Midbrain (tissue), 1 donor: ENCODE measurements around the gene OPCML.

Experiments used
- DNase-seq: peaks from one replicate; lab custom pipeline; 2025; lab: John Stamatoyannopoulos, UW

OPCML gene

GRCh38 chr11:132721526-132721925, 810.8 kb downstream of the OPCML start:
- no peak for DNase-seq

- DNase-seq: no peak
Measured at GRCh38 chr11:132719684-132720083, 812.6 kb downstream of the OPCML start.

- DNase-seq: no peak
Measured at GRCh38 chr11:132718711-132719671, 813.3 kb downstream of the OPCML start.

GRCh38 chr11:132717824-132718223, 814.5 kb downstream of the OPCML start:
- DNase-seq: no peak

- DNase-seq: no peak
Measured at GRCh38 chr11:132716037-132716436, 816.3 kb downstream of the OPCML start.

DNA sequence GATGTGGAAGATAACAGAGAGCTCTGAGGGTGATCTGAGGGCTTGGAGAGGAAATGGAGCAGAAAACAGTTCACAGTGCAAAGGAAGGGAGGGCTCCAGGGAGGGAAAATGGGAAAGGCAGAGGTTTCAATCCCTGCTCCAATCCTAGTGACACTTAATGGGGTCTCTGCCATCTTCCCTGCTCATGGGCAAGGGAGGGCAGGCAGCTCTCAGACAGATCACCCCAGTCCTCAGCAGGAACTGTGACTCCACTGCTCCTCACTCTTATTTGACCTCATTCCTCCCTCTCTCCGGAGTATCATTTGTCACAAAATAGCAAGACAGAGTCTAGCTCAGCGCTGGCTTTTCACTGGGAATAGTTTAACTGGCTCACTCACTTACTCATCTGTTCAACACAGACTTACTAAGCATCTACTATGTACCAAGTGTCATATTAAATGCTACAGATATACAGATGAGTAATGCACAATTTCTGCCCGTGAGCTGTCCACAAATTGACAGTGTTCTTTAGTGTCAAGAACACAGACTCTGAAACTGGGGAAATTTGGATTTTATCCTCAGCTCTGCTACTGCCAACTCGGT, 817.4 kb downstream of the OPCML start:
- no peak for DNase-seq

GRCh38 chr11:132712466-132712865, 819.8 kb downstream of the OPCML start:
- no peak for DNase-seq

- DNase-seq: no peak
Measured at GRCh38 chr11:132704781-132705375, 827.4 kb downstream of the OPCML start.

GRCh38 chr11:132692891-132693290, 839.4 kb downstream of the OPCML start:
- no peak for DNase-seq

DNA sequence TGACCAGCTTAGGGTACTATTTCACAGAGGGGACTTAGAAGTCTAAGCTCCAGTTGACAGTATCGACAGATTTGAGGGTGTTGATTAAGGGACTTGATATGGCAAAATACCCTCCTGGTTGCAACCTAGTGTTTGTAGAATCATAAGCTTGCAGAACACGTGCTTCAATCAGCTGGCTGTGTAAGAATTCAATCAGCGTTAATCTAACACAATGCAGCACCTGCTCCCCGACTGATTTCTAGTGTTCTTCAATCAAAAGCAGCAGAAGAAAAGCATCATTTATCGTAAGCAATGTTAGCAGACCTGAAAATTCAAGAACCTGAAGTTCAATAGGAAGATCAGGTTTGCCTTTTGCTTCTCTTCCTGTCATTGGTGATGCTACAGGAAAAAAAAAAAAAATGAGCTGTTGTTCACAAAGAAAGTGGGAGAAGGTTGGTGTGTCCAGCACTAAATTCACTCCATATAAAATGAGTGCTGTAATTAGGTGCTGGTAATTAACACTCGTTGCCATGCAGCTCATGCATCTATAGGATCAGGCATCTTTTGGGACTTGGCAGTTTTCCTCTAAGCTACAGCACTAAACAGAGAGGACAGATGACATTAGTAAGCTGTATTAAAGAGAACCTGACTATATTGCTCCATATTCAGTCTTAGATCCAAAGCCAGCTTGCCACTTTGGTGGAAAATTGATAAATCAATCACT, 840.3 kb downstream of the OPCML start:
- no peak for DNase-seq

- DNase-seq: no peak
Measured at GRCh38 chr11:132686886-132687285, 845.4 kb downstream of the OPCML start.

- no peak for DNase-seq
Measured at GRCh38 chr11:132685174-132685611, 847.1 kb downstream of the OPCML start.

DNA sequence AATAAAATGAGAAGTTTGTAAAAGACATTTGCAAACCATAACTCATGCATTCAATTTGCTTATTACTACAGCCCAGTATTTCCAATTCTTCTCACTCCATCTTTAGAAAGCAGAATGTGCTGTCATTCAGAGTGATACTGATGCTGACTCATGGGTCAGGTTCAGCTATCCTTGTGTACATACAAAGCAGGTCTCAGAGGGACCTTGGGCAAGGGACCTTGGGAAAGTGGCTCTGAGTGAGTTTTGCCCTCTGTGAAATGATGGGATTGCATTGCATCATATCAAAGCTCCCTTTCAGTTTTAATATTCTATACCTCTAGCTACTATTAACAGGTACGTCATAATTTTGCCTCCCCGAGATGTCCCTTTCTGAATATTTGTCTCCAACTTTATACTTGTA, 848.7 kb downstream of the OPCML start:
- no peak for DNase-seq

DNA sequence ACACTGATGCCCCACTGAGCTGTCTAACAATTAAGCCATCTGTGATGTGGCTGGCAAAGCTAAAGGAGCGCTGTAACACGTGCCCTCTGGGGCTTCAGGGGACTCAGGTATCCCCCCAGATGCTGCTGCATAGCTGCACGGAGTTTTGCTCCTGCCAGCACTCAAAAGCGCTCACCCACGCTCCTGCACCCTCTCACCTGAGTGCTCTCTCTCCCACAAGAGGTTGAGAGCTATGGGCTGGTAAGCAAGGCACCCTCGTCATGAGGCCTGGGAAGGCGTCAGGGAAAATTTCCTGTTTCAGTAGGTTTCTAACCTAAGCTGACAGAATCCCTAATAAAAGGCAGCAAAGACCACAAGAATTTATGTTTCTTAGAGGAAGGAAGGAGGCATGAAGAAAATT, 850.3 kb downstream of the OPCML start:
- no peak for DNase-seq

- no peak for DNase-seq
Measured at GRCh38 chr11:132680584-132680983, 851.7 kb downstream of the OPCML start.

- no peak for DNase-seq
Measured at GRCh38 chr11:132674151-132674550, 858.1 kb downstream of the OPCML start.

GRCh38 chr11:132671851-132672370, 860.4 kb downstream of the OPCML start:
- no peak for DNase-seq

DNA sequence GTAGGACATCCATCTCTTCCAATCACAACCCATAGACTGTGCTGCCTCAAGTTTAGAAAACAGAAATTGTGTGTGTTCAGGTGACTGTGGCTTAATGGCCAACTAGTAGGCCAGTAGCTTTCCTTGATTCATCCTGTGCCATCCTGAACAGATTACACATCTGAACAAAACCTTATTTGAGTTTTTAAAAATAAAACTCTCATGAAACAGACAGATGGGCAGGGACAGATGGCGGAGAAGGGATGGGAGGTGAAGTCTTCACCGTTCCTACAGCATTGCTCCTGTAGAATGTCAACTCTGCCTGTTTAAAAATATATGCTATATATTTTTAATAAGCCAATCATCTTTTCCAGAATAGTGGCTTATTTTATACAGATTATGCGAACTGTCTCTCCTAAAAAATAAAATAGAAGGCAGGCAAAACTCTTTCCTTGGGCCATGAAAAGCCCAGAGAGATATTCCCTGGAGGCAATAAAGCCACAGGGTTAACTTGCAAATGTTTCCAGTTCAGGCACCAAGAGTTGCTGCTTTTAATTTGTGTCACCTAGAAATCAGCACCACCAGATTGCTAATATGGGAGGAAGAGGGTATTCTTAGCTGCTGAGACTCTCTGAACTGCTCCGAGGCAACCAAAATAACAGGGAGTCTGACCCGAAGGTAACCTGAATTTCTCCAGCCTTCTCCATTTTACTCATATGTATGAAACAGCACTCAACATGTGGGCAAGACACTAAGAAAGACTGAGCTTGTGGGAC, 861.2 kb downstream of the OPCML start:
- DNase-seq: no peak

DNA sequence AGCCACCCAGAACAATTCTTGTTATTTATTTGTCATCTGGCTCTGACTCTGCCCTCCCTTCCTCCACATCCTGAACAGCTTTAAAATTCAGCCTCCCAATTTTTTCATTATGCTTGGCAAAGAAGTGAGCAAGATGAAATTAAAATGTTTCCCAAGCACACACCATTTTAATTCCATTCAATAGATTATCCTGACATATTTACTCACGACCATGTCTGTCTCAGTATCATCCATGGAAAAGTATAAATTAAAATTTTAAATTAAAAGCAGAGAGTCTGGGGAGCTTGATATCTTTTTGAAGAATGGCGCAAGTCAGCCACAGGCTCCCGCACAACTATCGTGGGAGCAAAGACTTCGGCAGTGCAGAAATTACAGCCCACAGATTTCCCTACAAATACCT, 862.4 kb downstream of the OPCML start:
- no peak for DNase-seq

DNA sequence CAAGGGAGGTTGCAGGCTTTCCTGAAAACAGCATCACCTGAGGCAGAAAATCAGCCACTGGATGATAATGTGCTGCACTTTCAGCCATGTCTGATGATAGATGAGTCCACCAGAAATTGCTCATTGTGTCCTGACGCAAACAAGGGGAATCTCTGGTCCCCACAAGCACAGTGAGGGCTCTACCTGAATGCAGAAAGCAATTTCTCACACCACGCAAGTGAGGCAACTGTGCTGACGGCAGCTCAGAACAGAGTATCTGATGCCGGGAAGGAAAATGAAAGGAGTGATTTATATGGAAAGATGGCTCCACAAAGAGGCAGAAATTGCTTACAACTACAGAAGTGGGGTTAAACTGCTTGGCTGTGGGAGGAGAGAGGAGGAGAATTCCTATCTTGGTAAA, 867.1 kb downstream of the OPCML start:
- DNase-seq: no peak

DNA sequence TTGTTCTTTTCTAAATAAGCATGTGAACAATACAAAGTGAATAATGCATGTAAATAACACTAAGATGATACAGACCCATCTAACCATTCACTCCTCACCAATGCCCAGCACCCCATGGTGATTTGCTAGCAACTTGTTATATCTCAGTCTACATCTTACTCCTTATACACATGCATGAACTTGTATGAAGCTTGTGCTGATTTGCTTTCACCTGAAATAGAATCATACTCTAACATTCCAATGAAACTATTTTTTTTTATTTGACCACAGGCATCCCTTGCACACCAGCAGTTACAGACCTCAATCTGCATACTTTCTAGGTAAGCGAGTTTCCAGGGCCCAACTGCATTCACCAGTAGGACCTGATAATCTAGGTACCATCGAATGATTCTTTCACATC, 873.6 kb downstream of the OPCML start:
- DNase-seq: no peak
